ENCODE measurements around the gene GRM7. TPM values are rescaled to one million over a fixed set of nuclear protein-coding genes. Genes with fewer than 3 reads are reported as not detected.

Gene GRM7
- polyA plus RNA-seq, 1 experiment, result not detected

DNA sequence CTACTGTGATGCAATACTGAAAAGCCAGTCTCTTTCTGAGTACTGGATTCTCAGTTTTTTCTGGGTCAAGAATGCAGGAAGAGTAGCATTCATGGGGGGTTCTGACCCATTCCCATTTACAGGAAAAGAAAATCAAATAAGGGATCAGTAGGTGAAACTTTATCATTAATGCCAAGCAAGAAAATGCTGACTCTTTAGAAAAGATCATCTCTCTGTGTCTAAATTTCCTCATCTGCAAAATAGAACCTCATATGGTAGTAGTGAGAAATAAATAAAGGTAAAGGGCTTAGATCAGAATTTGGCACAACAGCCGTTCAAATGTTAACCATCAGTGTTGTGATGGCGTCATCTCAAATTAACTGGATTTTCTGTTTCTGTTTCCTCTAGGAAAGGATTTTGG lies 833.1 kb downstream of the GRM7 start:
- no peak for DNase-seq (ENCODE audit: low read depth, low spot score)
- no peak for TF ChIP-seq CTCF (IDR thresholded peaks at IDR 0.05; ENCODE audit: low read depth, low read length)
- CTCF ChIA-PET, result no interaction called here
- H3K4me3 ChIP-seq (ENCODE audit: low read depth, low read length), result no peak overlapping the region
- H3K27me3 ChIP-seq (ENCODE audit: control insufficient read depth, insufficient read depth, low read length), result no peaks in the 10 kb centered on the region
- no peak overlapping the region for H3K27ac ChIP-seq (ENCODE audit: low read depth, low read length)
- POLR2A ChIA-PET, result no interaction called here
- peaks cover 4% of the 10 kb centered on the region; the same call in 1 of the 2 replicates for H3K9me3 ChIP-seq (ENCODE audit: control insufficient read depth, insufficient read depth, low read length)

- no peaks in the 10 kb centered on the region for H3K27me3 ChIP-seq (ENCODE audit: control insufficient read depth, insufficient read depth, low read length)
- no peak overlapping the region for H3K27ac ChIP-seq (ENCODE audit: low read depth, low read length)
- no peak for TF ChIP-seq CTCF (IDR thresholded peaks at IDR 0.05; ENCODE audit: low read depth, low read length)
- DNase-seq (ENCODE audit: low read depth, low spot score), result no peak
- ChIA-PET CTCF (no interaction called here), POLR2A (no interaction called here)
- no peak overlapping the region for H3K4me3 ChIP-seq (ENCODE audit: low read depth, low read length)
- H3K9me3 ChIP-seq (ENCODE audit: control insufficient read depth, insufficient read depth, low read length), result peaks cover 4% of the 10 kb centered on the region; the same call in 1 of the 2 replicates
These were observed 834.1 kb downstream of the GRM7 start for GRCh38 chr3:7695049-7695448.

- POLR2A ChIA-PET, result no interaction called here
- CTCF ChIA-PET, result no interaction called here
These were observed 835.4 kb downstream of the GRM7 start for GRCh38 chr3:7696320-7696719.

DNA sequence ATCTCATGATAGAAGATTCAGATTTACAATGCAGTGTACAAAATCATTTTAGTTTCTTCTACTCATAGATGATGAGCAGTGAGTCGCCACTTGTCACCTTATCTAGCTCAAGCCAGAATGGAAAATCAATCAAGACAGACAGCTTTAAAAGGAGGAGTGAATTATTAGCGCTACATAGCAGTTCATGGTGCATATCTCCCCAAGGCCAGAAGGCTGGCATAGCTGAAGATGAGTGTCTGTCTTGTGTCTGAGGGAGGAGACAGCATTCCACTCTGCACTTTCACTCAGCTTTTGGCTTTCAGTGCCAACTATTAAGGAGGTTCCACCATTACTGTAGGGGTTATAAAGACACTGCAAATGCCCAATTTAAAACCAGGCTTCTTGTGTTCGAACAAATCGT lies 836.6 kb downstream of the GRM7 start:
- ChIA-PET CTCF (no interaction called here), POLR2A (no interaction called here)
- Histone ChIP-seq H3K4me3 (ENCODE audit: low read depth, low read length) (no peak overlapping the region), H3K9me3 (ENCODE audit: control insufficient read depth, insufficient read depth, low read length) (peaks cover 11% of the 10 kb centered on the region; the same call in 1 of the 2 replicates), H3K27me3 (ENCODE audit: control insufficient read depth, insufficient read depth, low read length) (no peaks in the 10 kb centered on the region), H3K27ac (ENCODE audit: low read depth, low read length) (no peak overlapping the region)
- no peak for TF ChIP-seq CTCF (IDR thresholded peaks at IDR 0.05; ENCODE audit: low read depth, low read length)
- DNase-seq (ENCODE audit: low read depth, low spot score), result no peak

More at GRCh38 chr3:7696320-7696719, 835.4 kb downstream of the GRM7 start:
- H3K4me3 ChIP-seq (ENCODE audit: low read depth, low read length), result no peak overlapping the region
- DNase-seq (ENCODE audit: low read depth, low spot score), result no peak
- TF ChIP-seq CTCF (IDR thresholded peaks at IDR 0.05; ENCODE audit: low read depth, low read length), result no peak
- H3K27me3 ChIP-seq (ENCODE audit: control insufficient read depth, insufficient read depth, low read length), result no peaks in the 10 kb centered on the region
- no peak overlapping the region for H3K27ac ChIP-seq (ENCODE audit: low read depth, low read length)
- H3K9me3 ChIP-seq (ENCODE audit: control insufficient read depth, insufficient read depth, low read length), result peaks cover 10% of the 10 kb centered on the region; the same call in 1 of the 2 replicates

GRCh38 chr3:7700539-7700938 lies 839.6 kb downstream of the GRM7 start:
- Histone ChIP-seq H3K4me3 (ENCODE audit: low read depth, low read length) (no peak overlapping the region), H3K27ac (ENCODE audit: low read depth, low read length) (no peak overlapping the region), H3K27me3 (ENCODE audit: control insufficient read depth, insufficient read depth, low read length) (no peaks in the 10 kb centered on the region), H3K9me3 (ENCODE audit: control insufficient read depth, insufficient read depth, low read length) (peaks cover 17% of the 10 kb centered on the region; the same call in 1 of the 2 replicates)
- TF ChIP-seq CTCF (IDR thresholded peaks at IDR 0.05; ENCODE audit: low read depth, low read length), result no peak
- DNase-seq (ENCODE audit: low read depth, low spot score), result no peak
- CTCF ChIA-PET, result no interaction called here
- POLR2A ChIA-PET, result no interaction called here

Data from AG04450 (cell line).